ENCODE data around the gene ZFP42.

GRCh38 chr4:187961171-187961570 lies 34.4 kb upstream of the ZFP42 start:
- TF ChIP-seq POLR2AphosphoS5 (IDR thresholded peaks at IDR 0.05; ENCODE audit: borderline replicate concordance, low read depth, low read length): no peak
- no peak for TF ChIP-seq EZH2 (IDR thresholded peaks at IDR 0.05)

All from SK-N-MC (cell line).